ENCODE data around the gene ESD. TPM values are rescaled to one million over a fixed set of nuclear protein-coding genes. Genes with fewer than 3 reads are reported as not detected.

Gene ESD
- total RNA-seq, 1 donor from 2014 or later, result 88.4 TPM

GRCh38 chr13:46745706-46746105, 51.3 kb downstream of the ESD start:
- no peak for ATAC-seq
- H3K27me3 ChIP-seq, result no peaks in the 10 kb centered on the region
- H3K9me3 ChIP-seq, result no peaks in the 10 kb centered on the region
- H3K36me3 ChIP-seq, result peaks cover 47% of the 10 kb centered on the region
- no peak overlapping the region for H3K4me3 ChIP-seq
- TF ChIP-seq, protein P1, sequence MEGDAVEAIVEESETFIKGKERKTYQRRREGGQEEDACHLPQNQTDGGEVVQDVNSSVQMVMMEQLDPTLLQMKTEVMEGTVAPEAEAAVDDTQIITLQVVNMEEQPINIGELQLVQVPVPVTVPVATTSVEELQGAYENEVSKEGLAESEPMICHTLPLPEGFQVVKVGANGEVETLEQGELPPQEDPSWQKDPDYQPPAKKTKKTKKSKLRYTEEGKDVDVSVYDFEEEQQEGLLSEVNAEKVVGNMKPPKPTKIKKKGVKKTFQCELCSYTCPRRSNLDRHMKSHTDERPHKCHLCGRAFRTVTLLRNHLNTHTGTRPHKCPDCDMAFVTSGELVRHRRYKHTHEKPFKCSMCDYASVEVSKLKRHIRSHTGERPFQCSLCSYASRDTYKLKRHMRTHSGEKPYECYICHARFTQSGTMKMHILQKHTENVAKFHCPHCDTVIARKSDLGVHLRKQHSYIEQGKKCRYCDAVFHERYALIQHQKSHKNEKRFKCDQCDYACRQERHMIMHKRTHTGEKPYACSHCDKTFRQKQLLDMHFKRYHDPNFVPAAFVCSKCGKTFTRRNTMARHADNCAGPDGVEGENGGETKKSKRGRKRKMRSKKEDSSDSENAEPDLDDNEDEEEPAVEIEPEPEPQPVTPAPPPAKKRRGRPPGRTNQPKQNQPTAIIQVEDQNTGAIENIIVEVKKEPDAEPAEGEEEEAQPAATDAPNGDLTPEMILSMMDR (IDR thresholded peaks at IDR 0.05), result no peak
- intact Hi-C loops (cut with DNase I), result no loop called here
- no peak for DNase-seq
- no peak overlapping the region for H3K27ac ChIP-seq
- no peaks in the 10 kb centered on the region for H3K4me1 ChIP-seq

DNA sequence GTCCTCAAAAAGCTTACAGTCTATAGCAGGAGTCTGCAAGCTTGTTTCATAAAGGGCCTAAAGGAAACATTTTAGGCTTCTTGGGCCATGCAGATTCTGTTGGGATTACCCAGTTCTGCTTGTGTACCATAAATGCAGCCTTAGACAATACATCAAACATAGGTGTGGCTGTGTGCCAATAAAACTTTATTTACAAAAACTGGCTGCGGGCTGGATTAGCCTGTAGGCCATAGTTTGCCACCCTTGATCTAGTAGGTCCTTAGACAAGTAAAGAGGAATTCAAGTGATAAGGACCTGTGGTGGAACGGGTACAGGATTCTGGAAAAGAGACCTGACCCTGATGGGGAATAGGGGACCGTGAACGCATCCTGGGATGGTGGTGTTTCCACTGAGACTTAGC, 51.9 kb downstream of the ESD start:
- peaks cover 41% of the 10 kb centered on the region for H3K36me3 ChIP-seq
- no peaks in the 10 kb centered on the region for H3K27me3 ChIP-seq
- no peaks in the 10 kb centered on the region for H3K4me1 ChIP-seq
- TF ChIP-seq, protein P1 (IDR thresholded peaks at IDR 0.05), result no peak
- no peaks in the 10 kb centered on the region for H3K9me3 ChIP-seq
- H3K4me3 ChIP-seq, result no peak overlapping the region
- H3K27ac ChIP-seq, result no peak overlapping the region
- DNase-seq (no peak), ATAC-seq (no peak)
- intact Hi-C loops (cut with DNase I), result no loop called here

GRCh38 chr13:46743191-46743590, 53.8 kb downstream of the ESD start:
- TF ChIP-seq, protein P1 (IDR thresholded peaks at IDR 0.05), result no peak
- Histone ChIP-seq H3K27ac (no peak overlapping the region), H3K27me3 (no peaks in the 10 kb centered on the region), H3K4me3 (no peak overlapping the region), H3K36me3 (peaks cover 35% of the 10 kb centered on the region), H3K9me3 (no peaks in the 10 kb centered on the region), H3K4me1 (no peaks in the 10 kb centered on the region)
- DNase-seq, result no peak
- intact Hi-C loops (cut with DNase I), result no loop called here
- ATAC-seq, result no peak

DNA sequence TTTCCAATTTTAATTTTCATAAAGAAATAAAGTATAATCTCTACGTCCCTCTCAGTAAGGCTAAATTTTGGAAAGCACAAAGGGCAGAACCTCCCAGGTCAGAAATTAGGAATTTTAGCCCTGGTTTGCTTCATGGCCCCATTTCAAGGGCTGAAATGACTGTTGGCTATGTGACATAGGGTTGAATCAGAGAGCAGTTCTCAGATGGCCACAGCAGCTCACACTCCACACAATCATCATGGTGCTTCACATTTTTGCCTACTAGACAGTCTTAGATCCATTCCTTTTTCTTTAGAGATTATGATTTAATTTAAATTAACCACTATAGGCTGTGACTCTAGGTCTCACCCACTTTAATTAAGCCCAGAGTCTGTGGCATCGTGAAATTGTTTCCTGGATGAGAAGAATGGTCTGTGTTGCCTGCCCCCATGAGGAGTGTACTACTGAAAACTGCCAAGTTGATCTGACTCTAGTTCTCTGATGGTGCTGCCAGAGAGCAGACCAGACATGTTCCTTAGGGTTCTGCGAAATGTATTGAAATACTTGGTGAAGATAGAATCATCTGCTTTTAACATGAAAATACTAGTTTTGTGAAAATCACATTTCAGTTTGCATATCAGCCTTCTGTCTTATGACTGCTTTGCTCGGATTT, 57.4 kb downstream of the ESD start:
- H3K9me3 ChIP-seq, result no peaks in the 10 kb centered on the region
- no peak overlapping the region for H3K4me3 ChIP-seq
- H3K36me3 ChIP-seq, result peaks cover 47% of the 10 kb centered on the region

GRCh38 chr13:46738766-46739165, 58.2 kb downstream of the ESD start:
- Histone ChIP-seq H3K27ac (no peak overlapping the region), H3K4me3 (no peak overlapping the region), H3K36me3 (peaks cover 55% of the 10 kb centered on the region), H3K4me1 (no peaks in the 10 kb centered on the region), H3K27me3 (no peaks in the 10 kb centered on the region), H3K9me3 (no peaks in the 10 kb centered on the region)
- intact Hi-C loops (cut with DNase I), result no loop called here
- no peak for ATAC-seq
- TF ChIP-seq, protein P1 (IDR thresholded peaks at IDR 0.05), result no peak
- no peak for DNase-seq

More for the DNA sequence above, 57.4 kb downstream of the ESD start:
- intact Hi-C loops (cut with DNase I), result no loop called here
- no peak for ATAC-seq
- TF ChIP-seq, protein P1 (IDR thresholded peaks at IDR 0.05), result no peak
- Histone ChIP-seq H3K27ac (no peak overlapping the region), H3K27me3 (no peaks in the 10 kb centered on the region), H3K4me1 (no peaks in the 10 kb centered on the region)
- DNase-seq, result no peak

DNA sequence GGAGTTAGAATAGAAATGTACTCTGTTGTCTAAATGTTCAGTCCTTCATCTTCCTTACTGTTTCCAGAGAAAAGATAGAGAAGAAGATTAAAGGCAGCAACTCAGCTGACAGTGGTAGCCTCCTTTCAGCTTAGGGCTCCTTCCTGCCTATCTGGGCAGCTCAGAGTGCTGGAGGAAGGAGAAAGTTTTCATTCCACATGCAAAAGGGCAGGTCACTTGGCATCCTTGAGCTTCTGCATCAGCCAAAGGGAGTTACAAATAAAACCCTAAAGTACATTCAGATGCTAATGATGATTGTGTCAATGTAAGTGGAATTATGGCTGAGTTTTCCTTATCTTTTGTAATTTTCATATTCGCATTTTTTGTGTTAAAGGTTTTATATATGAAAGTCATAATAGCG, 58.9 kb downstream of the ESD start:
- Histone ChIP-seq H3K4me1 (no peaks in the 10 kb centered on the region), H3K36me3 (peaks cover 58% of the 10 kb centered on the region), H3K4me3 (no peak overlapping the region), H3K9me3 (no peaks in the 10 kb centered on the region), H3K27ac (no peak overlapping the region), H3K27me3 (no peaks in the 10 kb centered on the region)
- ATAC-seq (no peak), DNase-seq (no peak)
- intact Hi-C loops (cut with DNase I), result no loop called here
- TF ChIP-seq, protein P1 (IDR thresholded peaks at IDR 0.05), result no peak

All from upper lobe of right lung (tissue), 1 donor.